GM18526 (cell line): ENCODE results near the gene KLK14.

ENCODE experiments used
- POLR2A ChIP-seq: IDR thresholded peaks from 3 replicates; pipeline ENCODE4 v1.6.1; 2011; ENCODE audit not compliant: insufficient read length; ENCODE audit errors: extremely low read depth

Gene KLK14

GRCh38 chr19:51082611-51083010 lies at the start of gene KLK14:
Gene KLK14 (minus strand): TSS chr19:51082887. CDS start chr19:51082614, 273 bp downstream.
- no peak for TF ChIP-seq POLR2A

- no peak for TF ChIP-seq POLR2A
Measured at GRCh38 chr19:51131780-51132680, 49.3 kb upstream of the KLK14 start.

DNA sequence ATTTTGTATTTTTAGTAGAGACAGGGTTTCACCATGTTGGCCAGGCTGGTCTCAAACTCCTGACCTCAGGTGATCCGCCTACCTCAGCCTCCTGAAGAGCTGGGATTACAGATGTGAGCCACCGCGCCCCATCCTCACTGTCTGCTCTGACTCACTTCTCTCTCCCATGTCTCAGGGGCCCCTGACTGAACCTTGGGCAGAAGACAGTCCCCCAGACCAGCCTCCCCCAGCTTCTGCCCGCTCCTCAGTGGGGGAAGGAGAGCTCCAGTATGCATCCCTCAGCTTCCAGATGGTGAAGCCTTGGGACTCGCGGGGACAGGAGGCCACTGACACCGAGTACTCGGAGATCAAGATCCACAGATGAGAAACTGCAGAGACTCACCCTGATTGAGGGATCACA lies 47.0 kb upstream of the KLK14 start:
- TF ChIP-seq POLR2A: no peak

DNA sequence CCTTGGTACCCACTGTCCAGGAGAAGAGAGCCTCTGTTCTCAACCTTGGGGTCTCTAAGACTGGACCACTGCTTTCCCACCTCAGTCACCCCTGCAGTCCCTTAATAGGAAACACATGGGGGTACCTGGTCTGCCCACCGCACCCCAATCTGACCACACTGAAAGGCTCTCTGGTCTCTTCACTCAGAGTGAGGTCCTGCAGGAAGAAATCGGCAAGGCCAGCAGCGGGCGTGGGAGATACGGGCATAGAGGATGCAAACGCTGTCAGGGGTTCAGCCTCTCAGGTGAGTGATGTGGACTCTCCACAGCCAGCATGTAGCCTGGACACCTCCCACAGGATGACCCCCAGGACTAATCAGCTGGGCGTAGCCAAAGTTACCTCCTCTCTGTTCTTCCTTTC lies 45.5 kb upstream of the KLK14 start:
- no peak for TF ChIP-seq POLR2A

- no peak for TF ChIP-seq POLR2A
Measured at GRCh38 chr19:51127755-51128154, 45.1 kb upstream of the KLK14 start.

- TF ChIP-seq POLR2A: no peak
Measured at GRCh38 chr19:51127032-51127431, 44.3 kb upstream of the KLK14 start.

- no peak for TF ChIP-seq POLR2A
Measured at GRCh38 chr19:51125421-51126075, 42.9 kb upstream of the KLK14 start.

DNA sequence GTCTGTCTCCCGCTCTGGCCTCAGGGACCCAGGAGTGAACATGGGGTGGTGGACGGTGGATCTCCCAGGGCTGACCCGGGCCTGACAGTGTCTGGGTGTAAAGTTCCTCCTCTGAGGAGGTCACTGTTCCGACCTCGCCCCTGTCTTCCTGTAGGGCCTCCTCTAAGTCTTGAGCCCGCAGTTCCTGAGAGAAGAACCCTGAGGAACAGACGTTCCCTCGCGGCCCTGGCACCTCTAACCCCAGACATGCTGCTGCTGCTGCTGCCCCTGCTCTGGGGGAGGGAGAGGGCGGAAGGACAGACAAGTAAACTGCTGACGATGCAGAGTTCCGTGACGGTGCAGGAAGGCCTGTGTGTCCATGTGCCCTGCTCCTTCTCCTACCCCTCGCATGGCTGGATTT lies 42.0 kb upstream of the KLK14 start, which contains the start of gene SIGLEC9:
TSS of gene SIGLEC9 (plus strand) at position 178 of the 400 bp plus-strand sequence. CDS start at position 247, 69 bp downstream.
- TF ChIP-seq POLR2A: no peak

GRCh38 chr19:51124216-51124615 lies 41.5 kb upstream of the KLK14 start:
- TF ChIP-seq POLR2A: no peak

DNA sequence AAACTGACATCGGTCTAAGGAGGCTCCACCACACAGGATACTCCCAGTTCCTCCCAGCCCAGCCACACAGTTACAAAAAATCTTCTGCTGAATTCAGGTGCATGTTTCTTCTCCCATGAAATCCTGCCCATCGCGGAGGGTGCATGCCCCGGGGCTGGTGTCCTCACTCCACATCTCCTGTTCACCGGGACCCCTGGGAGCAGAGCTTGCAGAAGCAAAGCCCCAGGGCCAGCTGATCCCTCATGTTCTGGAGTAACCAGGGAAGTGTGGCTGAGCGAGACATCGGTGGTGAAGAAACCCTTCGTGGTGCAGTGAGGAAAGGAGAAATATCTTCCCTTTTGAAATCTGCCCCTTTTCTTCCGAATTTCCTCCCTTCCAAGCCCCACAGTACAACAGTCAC lies 41.1 kb upstream of the KLK14 start:
- TF ChIP-seq POLR2A: no peak

DNA sequence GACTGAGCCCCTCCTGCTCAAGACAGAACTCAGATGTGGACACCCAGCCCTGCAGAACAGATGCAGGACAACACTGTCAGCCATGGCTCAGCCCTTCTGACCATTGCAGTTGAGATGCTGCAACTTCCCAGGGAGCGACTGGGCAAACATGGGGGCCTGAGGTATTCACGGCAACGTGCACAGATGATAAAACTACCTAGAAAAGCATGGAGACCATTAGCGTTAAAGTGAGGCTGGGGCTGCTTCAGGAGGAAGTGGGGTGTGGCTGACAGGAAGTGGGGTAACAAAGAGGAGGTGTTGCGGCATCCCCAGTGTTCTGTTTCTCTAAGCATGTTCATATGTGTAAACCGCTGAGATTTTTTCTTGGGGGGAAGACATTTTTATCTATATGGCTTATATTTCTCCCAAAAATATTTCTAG lies 40.7 kb upstream of the KLK14 start:
- no peak for TF ChIP-seq POLR2A

GRCh38 chr19:51122112-51122981 lies 39.7 kb upstream of the KLK14 start:
- no peak for TF ChIP-seq POLR2A

- TF ChIP-seq POLR2A: no peak
Measured at GRCh38 chr19:51121257-51121656, 38.6 kb upstream of the KLK14 start.

- no peak for TF ChIP-seq POLR2A
Measured at GRCh38 chr19:51120160-51120559, 37.5 kb upstream of the KLK14 start.

- TF ChIP-seq POLR2A: no peak
Measured at GRCh38 chr19:51119611-51120010, 36.9 kb upstream of the KLK14 start.

DNA sequence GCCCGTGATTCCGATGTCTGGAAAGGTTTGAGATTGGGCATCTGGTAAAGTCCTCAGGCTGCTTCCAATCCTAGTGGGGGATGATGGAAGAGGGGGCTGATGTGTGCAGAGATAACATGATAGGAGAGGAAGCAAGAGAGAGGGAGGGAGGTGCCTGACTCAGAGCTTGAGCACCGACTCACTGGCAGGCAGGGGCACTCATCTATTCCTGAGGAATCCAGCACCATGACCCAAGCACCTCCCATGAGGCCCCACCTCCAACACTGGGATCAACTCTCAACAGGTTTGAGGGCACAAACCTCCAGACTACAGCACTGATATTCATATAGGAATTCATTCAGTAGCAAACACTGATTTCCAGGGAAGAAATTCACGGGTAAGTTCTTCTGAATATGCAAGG lies 36.4 kb upstream of the KLK14 start:
- no peak for TF ChIP-seq POLR2A

- no peak for TF ChIP-seq POLR2A
Measured at GRCh38 chr19:51116736-51117286, 34.1 kb upstream of the KLK14 start.
